HepG2 (cell line): ENCODE data around the gene MYL2.

Experiments
- CREB1 ChIP-seq, 2 experiments: fragments of 450-650 bp in 1 of 2; IDR thresholded peaks; 2 replicates each; pipeline ENCODE4 v1.6.1; 2016 to 2017; ENCODE audit warnings: control low read depth in 1 of 2, mild to moderate bottlenecking in 1 of 2, missing compliant biosample characterization in 1 of 2, missing genetic modification characterization in 1 of 2
- CREBL2 ChIP-seq: sonication (generic); formaldehyde crosslinking; IDR thresholded peaks from 2 replicates; pipeline ENCODE4 v1.8.1; 2023; ENCODE audit warnings: missing genetic modification reagents, mild to moderate bottlenecking, borderline replicate concordance
- CTCF ChIP-seq: sonication (generic); formaldehyde crosslinking; IDR thresholded peaks from 2 replicates; pipeline ENCODE4 v1.5.0; 2020; ENCODE audit warnings: mild to moderate bottlenecking, missing genetic modification reagents, moderate library complexity
- EZH2 ChIP-seq: conservative IDR thresholded peaks from 2 replicates; pipeline ENCODE4 v1.6.1; 2012; ENCODE audit warnings: mild to moderate bottlenecking, low read depth, low read length, moderate library complexity
- GABPB1 ChIP-seq: IDR thresholded peaks from 2 replicates; pipeline ENCODE4 v1.6.1; 2016; ENCODE audit warnings: mild to moderate bottlenecking, missing genetic modification reagents, moderate library complexity, missing compliant biosample characterization
- MIXL1 ChIP-seq: IDR thresholded peaks from 2 replicates; pipeline ENCODE4 v1.6.1; 2016
- PHF8 ChIP-seq: sonication (generic); formaldehyde crosslinking; IDR thresholded peaks from 2 replicates; pipeline ENCODE4 v1.5.0; 2020; ENCODE audit warnings: missing genetic modification reagents
- POLR2A ChIP-seq, 2 experiments: IDR thresholded peaks; 2 replicates each; pipeline ENCODE4 v1.6.1; 2011; ENCODE audit warnings: low read depth in 2 of 2, low read length in 2 of 2, mild to moderate bottlenecking in 1 of 2, moderate library complexity in 1 of 2; ENCODE audit not compliant: insufficient read depth in 1 of 2
- PRMT3 ChIP-seq: sonication (generic); formaldehyde crosslinking; IDR thresholded peaks from 2 replicates; pipeline ENCODE4 v1.8.1; 2022; ENCODE audit warnings: low read depth, mild to moderate bottlenecking, moderate library complexity, missing genetic modification reagents, borderline replicate concordance

GRCh38 chr12:110908377-110909152 is 11.8 kb downstream of the MYL2 start:
- TF ChIP-seq MIXL1 (no peak), POLR2A (IDR thresholded peaks at IDR 0.05; ENCODE audit: insufficient read depth in 1 of 2, low read depth in 2 of 2, low read length in 2 of 2) (no peak), PHF8 (no peak), PRMT3 (no peak), GABPB1 (no peak), CREBL2 (CRISPR knock-in tag) (no peak), CREB1 (IDR thresholded peaks at IDR 0.05) (no peak), CREB1 (CRISPR knock-in tag; IDR thresholded peaks at IDR 0.05) (no peak), CTCF (no peak), EZH2 (no peak)
